Upper lobe of left lung (tissue), 6 donors: ENCODE data around the gene GFRA1. TPM values are rescaled to one million over a fixed set of nuclear protein-coding genes. Genes with fewer than 3 reads are reported as not detected.
"Not testable (repeated sequence)": the region's sequence is repeated elsewhere in the genome, so short reads cannot be mapped to it uniquely, and the experiment has no call there.

Experiments used
- ATAC-seq, 2 donors: fragments of 200-7000 bp; cut with Tn5 transposase; one replicate each; pipeline ENCODE4 v1.9.1; 2022; ENCODE audit warnings: mild to moderate bottlenecking in 2 of 2, moderate library complexity in 2 of 2; ENCODE audit not compliant: low FRiP score in 2 of 2
- DNase-seq, 2 donors: peaks; one replicate each; pipeline ENCODE4 v3.0.0-alpha.2; 2019 to 2020
- H3K27ac ChIP-seq, 4 donors: fragments of 200-600 bp; sonication (generic); one replicate each; pipeline ENCODE4 v1.5.1; 2016 to 2019
- H3K27me3 ChIP-seq, 4 donors: fragments of 200-600 bp; sonication (generic); one replicate each; pipeline ENCODE4 v1.5.1; 2017 to 2019
- H3K36me3 ChIP-seq, 4 donors: fragments of 200-600 bp; sonication (generic); one replicate each; pipeline ENCODE4 v1.5.1; 2016 to 2019
- H3K4me1 ChIP-seq, 4 donors: fragments of 200-600 bp; sonication (generic); one replicate each; pipeline ENCODE4 v1.5.1; 2018 to 2019
- H3K4me3 ChIP-seq, 4 donors: fragments of 200-600 bp; sonication (generic); one replicate each; pipeline ENCODE4 v1.5.1; 2017 to 2019; ENCODE audit warnings: mild to moderate bottlenecking in 2 of 4, moderate library complexity in 1 of 4
- H3K9me3 ChIP-seq, 4 donors: fragments of 200-600 bp; sonication (generic); one replicate each; pipeline ENCODE4 v1.5.1; 2018 to 2019
- CTCF ChIP-seq, 6 experiments: fragments of 450-650 bp in 4 of 6; fragments of 200-600 bp in 2 of 6; sonication (generic) in 2 of 6; IDR thresholded peaks; one replicate each; pipeline ENCODE4 v1.5.1; 2016 to 2019; ENCODE audit warnings: antibody characterized with exemption in 6 of 6
- EP300 ChIP-seq, 4 donors: sonication (generic); formaldehyde crosslinking; IDR thresholded peaks; one replicate each; pipeline ENCODE4 v1.5.1; 2017; ENCODE audit warnings: antibody characterized with exemption in 4 of 4, control low read depth in 2 of 4
- POLR2A ChIP-seq, 4 donors: fragments of 450-650 bp; IDR thresholded peaks; one replicate each; pipeline ENCODE4 v1.5.1; 2016 to 2017; ENCODE audit warnings: antibody characterized with exemption in 4 of 4, mild to moderate bottlenecking in 2 of 4
- POLR2AphosphoS5 ChIP-seq, 2 donors: sonication (generic); formaldehyde crosslinking; IDR thresholded peaks; one replicate each; pipeline ENCODE4 v1.5.1; 2017; ENCODE audit warnings: antibody characterized with exemption in 2 of 2
- WGBS, 2 donors: methylation state at CpG; one replicate each; pipeline ENCODE4 v1.1.5; 2017 to 2018; 5-methylcytosine and 5-hydroxymethylcytosine counted together
- total RNA-seq, 6 donors: library from RNA; depleted of rRNA in 4 of 6; stranded (reverse); fragments of >200 nt in 4 of 6; gene quantifications; one replicate each; pipeline versions ENCODE4 v1.1.0 to v1.2.1, GENCODE V29; 2016 to 2021
- donor health status: DM: no; HTN: no; CAD: no; lungs with moderate emphysema.
- donor health status: DM: no; HTN: yes; CAD: no; lungs with severe emphysema.

Gene GFRA1
- total RNA-seq, 6 donors from 2014 or later, result under 0.01 to 9.2 (median 2.3) TPM

- DNase-seq, result no peak
- H3K4me1 ChIP-seq, result no peaks in the 10 kb centered on the region
- H3K36me3 ChIP-seq, result no peaks in the 10 kb centered on the region
- H3K4me3 ChIP-seq, result no peak overlapping the region
- no peak for ATAC-seq
- H3K27me3 ChIP-seq, result no peaks in the 10 kb centered on the region
- TF ChIP-seq POLR2AphosphoS5 (IDR thresholded peaks at IDR 0.05) (no peak), CTCF (IDR thresholded peaks at IDR 0.05) (no peak), POLR2A (IDR thresholded peaks at IDR 0.05) (no peak), EP300 (IDR thresholded peaks at IDR 0.05) (no peak)
- no peaks in the 10 kb centered on the region for H3K9me3 ChIP-seq
- 39 to 56% methylated on average over 2 of the region's 2 CpGs for WGBS, 2 donors
- H3K27ac ChIP-seq, result no peak overlapping the region
Observed at GRCh38 chr10:116170815-116171250, 102.2 kb downstream of the GFRA1 start.

- DNase-seq (no peak), ATAC-seq (no peak)
- Histone ChIP-seq H3K4me1 (no peaks in the 10 kb centered on the region), H3K4me3 (no peak overlapping the region), H3K27ac (no peak overlapping the region), H3K27me3 (no peaks in the 10 kb centered on the region), H3K9me3 (no peaks in the 10 kb centered on the region), H3K36me3 (no peaks in the 10 kb centered on the region)
- TF ChIP-seq EP300 (IDR thresholded peaks at IDR 0.05) (no peak), CTCF (IDR thresholded peaks at IDR 0.05) (no peak), POLR2A (IDR thresholded peaks at IDR 0.05) (no peak), POLR2AphosphoS5 (IDR thresholded peaks at IDR 0.05) (no peak)
- 92 to 93% methylated on average over 1 to 3 of the region's 3 CpGs for WGBS, 2 donors
Observed at GRCh38 chr10:116169782-116170445, 103.1 kb downstream of the GFRA1 start.

GRCh38 chr10:116168745-116169144 is 104.3 kb downstream of the GFRA1 start:
- H3K9me3 ChIP-seq, result no peaks in the 10 kb centered on the region
- no peak overlapping the region for H3K4me3 ChIP-seq
- ATAC-seq (no peak), DNase-seq (no peak)
- no peaks in the 10 kb centered on the region for H3K4me1 ChIP-seq
- TF ChIP-seq EP300 (IDR thresholded peaks at IDR 0.05) (no peak), POLR2AphosphoS5 (IDR thresholded peaks at IDR 0.05) (no peak), CTCF (IDR thresholded peaks at IDR 0.05) (no peak), POLR2A (IDR thresholded peaks at IDR 0.05) (no peak)
- H3K27ac ChIP-seq, result no peak overlapping the region
- 54 to 63% methylated on average over 1 of the region's 1 CpG for WGBS, 2 donors
- H3K36me3 ChIP-seq, result no peaks in the 10 kb centered on the region
- no peaks in the 10 kb centered on the region for H3K27me3 ChIP-seq

GRCh38 chr10:116168329-116168728 is 104.7 kb downstream of the GFRA1 start:
- WGBS, 2 donors, result 20 to 37% methylated on average over 2 of the region's 2 CpGs
- no peaks in the 10 kb centered on the region for H3K9me3 ChIP-seq
- H3K4me3 ChIP-seq, result no peak overlapping the region
- TF ChIP-seq EP300 (IDR thresholded peaks at IDR 0.05) (no peak), CTCF (IDR thresholded peaks at IDR 0.05) (no peak), POLR2A (IDR thresholded peaks at IDR 0.05) (no peak), POLR2AphosphoS5 (IDR thresholded peaks at IDR 0.05) (no peak)
- H3K27ac ChIP-seq, result no peak overlapping the region
- H3K36me3 ChIP-seq, result no peaks in the 10 kb centered on the region
- DNase-seq (no peak), ATAC-seq (no peak)
- no peaks in the 10 kb centered on the region for H3K4me1 ChIP-seq
- no peaks in the 10 kb centered on the region for H3K27me3 ChIP-seq

- H3K4me1 ChIP-seq, H3K27ac ChIP-seq, H3K4me3 ChIP-seq, DNase-seq, H3K36me3 ChIP-seq, H3K27me3 ChIP-seq, ATAC-seq, H3K9me3 ChIP-seq: not testable (repeated sequence)
Observed at GRCh38 chr10:116165941-116166340, 107.1 kb downstream of the GFRA1 start.
